NCI-H82 treated with DMSO at 0.1 percent for 48 hours (cell line): Measurements from ENCODE around the gene TP53.

Experiments used
- DNase-seq: peaks from one replicate; lab custom pipeline; 2025; ENCODE audit not compliant: unreplicated experiment; lab: John Stamatoyannopoulos, UW

The TP53 gene

GRCh38 chr17:7687072-7687907 lies at the start of gene TP53:
Gene TP53 (minus strand): TSS chr17:7687490. CDS start chr17:7676594, 10,896 bp downstream.
- peak; percentile 96 for DNase-seq

GRCh38 chr17:7732981-7733539 lies 45.8 kb upstream of the TP53 start:
- DNase-seq: no peak

GRCh38 chr17:7729816-7730215 lies 42.5 kb upstream of the TP53 start:
- DNase-seq: no peak

- DNase-seq: no peak
These were observed 40.6 kb upstream of the TP53 start for GRCh38 chr17:7727886-7728285.

- DNase-seq: no peak
These were observed 34.3 kb upstream of the TP53 start for GRCh38 chr17:7721612-7722011.

GRCh38 chr17:7720125-7720524 lies 32.8 kb upstream of the TP53 start:
- peak; percentile 74 for DNase-seq

- no peak for DNase-seq
These were observed 32.4 kb upstream of the TP53 start for GRCh38 chr17:7719661-7720060.

GRCh38 chr17:7717756-7718350 lies 30.6 kb upstream of the TP53 start:
- DNase-seq: peak; percentile 83

- peak; percentile 98 for DNase-seq
These were observed 29.8 kb upstream of the TP53 start, which contains the start of gene DNAH2 for GRCh38 chr17:7716901-7717755. Gene DNAH2 (plus strand): TSS chr17:7717744. CDS start chr17:7719735, 1,991 bp downstream.

GRCh38 chr17:7715936-7716886 lies 28.9 kb upstream of the TP53 start:
- DNase-seq: peak; percentile 81

GRCh38 chr17:7714721-7715594 lies 27.7 kb upstream of the TP53 start:
- no peak for DNase-seq

GRCh38 chr17:7713782-7714181 lies 26.5 kb upstream of the TP53 start:
- no peak for DNase-seq

GRCh38 chr17:7712111-7712771 lies 25.0 kb upstream of the TP53 start:
- DNase-seq: no peak

- DNase-seq: no peak
These were observed 23.9 kb upstream of the TP53 start for GRCh38 chr17:7711051-7711755.

GRCh38 chr17:7710301-7710700 lies 23.0 kb upstream of the TP53 start:
- no peak for DNase-seq

GRCh38 chr17:7709031-7709430 lies 21.7 kb upstream of the TP53 start:
- DNase-seq: no peak

- no peak for DNase-seq
These were observed 20.8 kb upstream of the TP53 start for GRCh38 chr17:7707858-7708750.
